Karpas-422 (cell line): Measurements from ENCODE around the gene RABGEF1. TPM values are rescaled to one million over a fixed set of nuclear protein-coding genes. Genes with fewer than 3 reads are reported as not detected.
"Not testable (repeated sequence)": the region's sequence is repeated elsewhere in the genome, so short reads cannot be mapped to it uniquely, and the experiment has no call there.

Source experiments
- DNase-seq: peaks from one replicate; pipeline ENCODE4 v3.0.0-alpha.2; 2015
- H2AFZ ChIP-seq: fragments of 200-600 bp; sonication (generic); 2 replicates; pipeline ENCODE4 v1.6.1; 2014; ENCODE audit warnings: antibody characterized with exemption, low read length, mixed read lengths
- H3K27ac ChIP-seq: fragments of 200-600 bp; sonication (generic); 2 replicates; pipeline ENCODE4 v1.5.1; 2014; ENCODE audit warnings: mild to moderate bottlenecking, low read length, moderate library complexity
- H3K27me3 ChIP-seq: fragments of 200-600 bp; sonication (generic); 2 replicates; pipeline ENCODE4 v1.6.1; 2014; ENCODE audit warnings: low read length, mixed read lengths
- H3K36me3 ChIP-seq: fragments of 200-600 bp; sonication (generic); 2 replicates; pipeline ENCODE4 v1.6.1; 2014; ENCODE audit warnings: low read length, mixed read lengths; ENCODE audit not compliant: insufficient read depth
- H3K4me1 ChIP-seq: fragments of 200-600 bp; sonication (generic); 2 replicates; pipeline ENCODE4 v1.6.1; 2014; ENCODE audit warnings: mild to moderate bottlenecking, low read length, mixed read lengths
- H3K4me2 ChIP-seq: fragments of 200-600 bp; sonication (generic); 2 replicates; pipeline ENCODE4 v1.6.1; 2014; ENCODE audit warnings: low read length, low read depth, mild to moderate bottlenecking; ENCODE audit not compliant: poor library complexity, severe bottlenecking
- H3K4me3 ChIP-seq: fragments of 200-600 bp; sonication (generic); 2 replicates; pipeline ENCODE4 v1.5.1; 2014; ENCODE audit warnings: mild to moderate bottlenecking, antibody characterized with exemption, low read length, mixed read lengths
- H3K79me2 ChIP-seq: fragments of 200-600 bp; sonication (generic); 2 replicates; pipeline ENCODE4 v1.6.1; 2014; ENCODE audit warnings: mild to moderate bottlenecking, low read length, mixed read lengths
- H3K9ac ChIP-seq: fragments of 200-600 bp; sonication (generic); 2 replicates; pipeline ENCODE4 v1.6.0; 2014; ENCODE audit warnings: low read length
- H3K9me2 ChIP-seq: fragments of 200-600 bp; sonication (generic), shearing (Covaris generic); replicated peaks from 2 replicates; pipeline ENCODE4 v1.6.0; 2014; ENCODE audit warnings: mild to moderate bottlenecking, low read length, moderate library complexity; ENCODE audit not compliant: insufficient read depth
- H3K9me3 ChIP-seq: fragments of 300-700, 200-600 bp; sonication (generic); 2 replicates; pipeline ENCODE4 v1.6.1; 2014; ENCODE audit warnings: low read length, mixed read lengths
- H4K20me1 ChIP-seq: fragments of 200-600 bp; sonication (generic); 2 replicates; pipeline ENCODE4 v1.6.1; 2014; ENCODE audit warnings: mild to moderate bottlenecking, antibody characterized with exemption, low read length, low read depth; ENCODE audit not compliant: insufficient read depth
- total RNA-seq: library from RNA; depleted of rRNA; stranded (reverse); fragments of >200 nt; shearing (Covaris generic); gene quantifications from 2 replicates; pipeline ENCODE4 v1.2.3, GENCODE V29; 2014; ENCODE audit warnings: low replicate concordance

RABGEF1 gene
- total RNA-seq, 1 experiment from 2014 or later, result 26.1 TPM

DNA sequence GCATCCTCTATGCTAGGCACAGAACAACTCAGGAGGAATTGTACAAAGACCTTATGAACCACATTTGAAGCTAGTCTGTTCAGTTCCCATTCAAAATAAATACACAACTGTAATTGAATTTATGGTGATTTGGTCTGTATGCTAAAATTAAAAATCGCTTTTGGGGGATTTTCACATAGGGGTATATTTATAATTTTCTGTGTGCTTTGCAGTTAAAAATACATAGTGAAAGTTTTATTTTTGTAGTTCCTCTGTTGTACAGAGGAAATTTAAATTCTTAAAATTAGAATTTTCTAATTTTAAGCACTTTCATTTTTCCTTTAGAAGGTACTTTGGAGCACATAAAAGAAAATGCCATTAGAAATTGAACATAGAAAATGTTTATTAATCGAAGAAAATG, 6.9 kb downstream of the RABGEF1 start:
- H3K27ac ChIP-seq, result peak overlapping the region; percentile 50
- H3K4me2 ChIP-seq, result peak overlapping the region; percentile 43

GRCh38 chr7:66747881-66748511, 7.5 kb downstream of the RABGEF1 start:
- Histone ChIP-seq H3K79me2 (peaks cover 99% of the 10 kb centered on the region), H3K27ac (peak overlapping the region; percentile 50; the same call in 1 of the 2 replicates), H3K36me3 (no peaks in the 10 kb centered on the region), H3K9me3 (no peaks in the 10 kb centered on the region), H4K20me1 (no peaks in the 10 kb centered on the region), H3K27me3 (no peaks in the 10 kb centered on the region), H3K4me3 (no peak overlapping the region), H3K9ac (no peak overlapping the region), H3K9me2 (no peaks in the 10 kb centered on the region), H3K4me2 (peak overlapping the region; percentile 43), H3K4me1 (peaks cover 36% of the 10 kb centered on the region), H2AFZ (no peak overlapping the region)
- DNase-seq, result no peak

More for the DNA sequence above, 6.9 kb downstream of the RABGEF1 start:
- Histone ChIP-seq H4K20me1 (no peaks in the 10 kb centered on the region), H3K9me3 (no peaks in the 10 kb centered on the region), H3K4me3 (peak overlapping the region; percentile 27; the same call in 1 of the 2 replicates), H3K27me3 (no peaks in the 10 kb centered on the region), H3K4me1 (peaks cover 40% of the 10 kb centered on the region), H3K79me2 (peaks cover 99% of the 10 kb centered on the region), H2AFZ (no peak overlapping the region), H3K36me3 (no peaks in the 10 kb centered on the region), H3K9me2 (no peaks in the 10 kb centered on the region), H3K9ac (peak overlapping the region; percentile 16)
- DNase-seq, result no peak

DNA sequence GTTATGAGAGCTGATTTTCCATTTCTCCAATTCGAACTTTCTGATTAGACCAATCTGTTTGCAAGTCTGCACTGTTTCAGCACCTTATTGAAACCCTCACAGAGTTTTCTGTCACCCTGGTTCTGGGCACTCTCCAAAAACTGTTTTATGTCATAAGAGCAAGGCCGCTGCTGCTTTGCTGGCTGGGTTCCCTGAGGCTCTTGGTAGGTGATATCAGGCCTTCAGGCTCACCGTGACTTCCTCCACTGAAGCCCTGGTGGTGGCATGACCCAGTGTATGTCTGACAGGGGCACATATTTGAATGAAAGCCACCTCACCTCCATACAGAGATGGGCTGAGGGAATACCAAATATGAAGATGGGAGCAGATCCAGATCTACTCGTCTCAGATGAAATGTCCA, 8.3 kb downstream of the RABGEF1 start:
- H3K9me2 ChIP-seq, result no peaks in the 10 kb centered on the region
- peaks cover 36% of the 10 kb centered on the region for H3K4me1 ChIP-seq
- H3K27ac ChIP-seq, result no peak overlapping the region
- peaks cover 99% of the 10 kb centered on the region for H3K79me2 ChIP-seq
- H3K9me3 ChIP-seq, result no peaks in the 10 kb centered on the region
- H2AFZ ChIP-seq, result no peak overlapping the region
- H3K4me3 ChIP-seq, result no peak overlapping the region
- H3K27me3 ChIP-seq, result no peaks in the 10 kb centered on the region
- H3K9ac ChIP-seq, result no peak overlapping the region
- H3K36me3 ChIP-seq, result no peaks in the 10 kb centered on the region
- H4K20me1 ChIP-seq, result no peaks in the 10 kb centered on the region
- no peak overlapping the region for H3K4me2 ChIP-seq
- DNase-seq, result no peak

DNA sequence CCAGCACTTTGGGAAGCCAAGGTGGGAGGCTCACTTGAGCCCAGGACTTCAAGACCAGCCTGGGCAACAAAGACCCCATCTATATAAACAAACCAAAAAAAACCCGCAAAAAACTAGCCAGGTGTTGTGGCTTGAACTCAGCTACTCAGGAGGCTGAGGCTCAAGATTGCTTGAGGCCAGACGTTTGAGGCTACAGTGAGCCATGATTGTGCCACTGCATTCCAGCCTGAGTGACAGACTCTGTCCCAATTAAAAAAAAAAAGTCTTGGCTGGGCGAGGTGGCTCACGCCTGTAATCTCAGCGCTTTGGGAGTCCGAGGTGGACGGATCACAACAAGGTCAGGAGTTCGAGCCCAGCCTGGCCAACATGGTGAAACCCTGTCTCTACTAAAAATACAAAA, 11.4 kb downstream of the RABGEF1 start:
- no peaks in the 10 kb centered on the region for H3K9me3 ChIP-seq
- no peak overlapping the region for H3K9ac ChIP-seq
- H3K4me3 ChIP-seq, result no peak overlapping the region
- peaks cover 26% of the 10 kb centered on the region for H3K4me1 ChIP-seq
- H3K79me2 ChIP-seq, result peaks cover 100% of the 10 kb centered on the region
- no peaks in the 10 kb centered on the region for H4K20me1 ChIP-seq
- no peak overlapping the region for H3K4me2 ChIP-seq
- no peaks in the 10 kb centered on the region for H3K9me2 ChIP-seq
- no peak overlapping the region for H3K27ac ChIP-seq
- no peaks in the 10 kb centered on the region; the same call in 1 of the 2 replicates for H3K36me3 ChIP-seq
- no peak for DNase-seq
- no peak overlapping the region for H2AFZ ChIP-seq
- H3K27me3 ChIP-seq, result no peaks in the 10 kb centered on the region

- Histone ChIP-seq H3K9ac (no peak overlapping the region), H3K4me1 (peaks cover 9% of the 10 kb centered on the region), H3K27ac (no peak overlapping the region), H3K79me2 (peaks cover 99% of the 10 kb centered on the region), H3K9me3 (no peaks in the 10 kb centered on the region), H2AFZ (no peak overlapping the region), H3K9me2 (no peaks in the 10 kb centered on the region), H4K20me1 (no peaks in the 10 kb centered on the region), H3K4me3 (no peak overlapping the region), H3K27me3 (no peaks in the 10 kb centered on the region), H3K4me2 (no peak overlapping the region), H3K36me3 (peaks cover 4% of the 10 kb centered on the region; the same call in 1 of the 2 replicates)
- DNase-seq, result no peak
These were observed 14.0 kb downstream of the RABGEF1 start for GRCh38 chr7:66754541-66754940.

GRCh38 chr7:66755059-66755458, 14.5 kb downstream of the RABGEF1 start:
- H4K20me1 ChIP-seq, H3K9me2 ChIP-seq, H3K9ac ChIP-seq, H3K4me3 ChIP-seq, H3K36me3 ChIP-seq, H3K27ac ChIP-seq, H3K4me2 ChIP-seq, H3K4me1 ChIP-seq, H3K27me3 ChIP-seq, H2AFZ ChIP-seq, H3K9me3 ChIP-seq, DNase-seq: not testable (repeated sequence)
- peaks cover 99% of the 10 kb centered on the region for H3K79me2 ChIP-seq

- H3K4me3 ChIP-seq, H3K9ac ChIP-seq, H3K9me3 ChIP-seq, H3K9me2 ChIP-seq, H3K36me3 ChIP-seq, H3K27me3 ChIP-seq, H4K20me1 ChIP-seq, H2AFZ ChIP-seq, H3K4me1 ChIP-seq, DNase-seq, H3K4me2 ChIP-seq, H3K27ac ChIP-seq: not testable (repeated sequence)
- H3K79me2 ChIP-seq, result peaks cover 99% of the 10 kb centered on the region
These were observed 15.7 kb downstream of the RABGEF1 start for GRCh38 chr7:66756227-66756626.

DNA sequence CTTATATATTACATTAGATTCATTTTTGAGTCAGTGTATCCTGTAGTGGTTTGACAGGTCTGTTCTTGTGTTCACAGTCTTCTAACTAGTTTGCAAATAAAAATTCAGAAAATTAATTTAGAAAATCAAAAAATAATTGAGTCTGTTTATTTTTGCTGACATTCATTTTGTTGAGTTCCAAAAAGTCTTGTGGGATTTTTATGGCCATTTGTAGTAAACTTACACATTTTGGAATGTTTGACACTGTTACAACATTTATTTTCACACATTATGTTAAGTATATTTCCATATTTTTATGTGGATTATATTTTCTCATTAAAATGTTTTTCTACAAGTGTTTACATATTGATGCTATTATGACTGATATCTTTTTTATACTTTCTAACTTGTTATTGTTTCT, 16.4 kb downstream of the RABGEF1 start:
- 0 out of 2 replicates have a peak overlapping the region, but pooled peaks have one; percentile 10 for H3K27ac ChIP-seq

More for the DNA sequence above, 16.4 kb downstream of the RABGEF1 start:
- DNase-seq, result no peak
- H3K27me3 ChIP-seq, result no peaks in the 10 kb centered on the region
- no peaks in the 10 kb centered on the region for H3K9me2 ChIP-seq
- H3K36me3 ChIP-seq, result peaks cover 4% of the 10 kb centered on the region; the same call in 1 of the 2 replicates
- H3K4me2 ChIP-seq, result no peak overlapping the region
- no peaks in the 10 kb centered on the region for H3K9me3 ChIP-seq
- no peak overlapping the region for H2AFZ ChIP-seq
- H4K20me1 ChIP-seq, result no peaks in the 10 kb centered on the region
- peaks cover 99% of the 10 kb centered on the region for H3K79me2 ChIP-seq
- no peak overlapping the region for H3K4me3 ChIP-seq
- no peak overlapping the region for H3K9ac ChIP-seq
- H3K4me1 ChIP-seq, result no peaks in the 10 kb centered on the region
